Hepatic stellate cell (primary cell): ENCODE results near the gene BMX.

Experiments used
- DNase-seq: peaks from one replicate; pipeline ENCODE4 v3.0.0; 2011; ENCODE audit warnings: low spot score

BMX gene

DNA sequence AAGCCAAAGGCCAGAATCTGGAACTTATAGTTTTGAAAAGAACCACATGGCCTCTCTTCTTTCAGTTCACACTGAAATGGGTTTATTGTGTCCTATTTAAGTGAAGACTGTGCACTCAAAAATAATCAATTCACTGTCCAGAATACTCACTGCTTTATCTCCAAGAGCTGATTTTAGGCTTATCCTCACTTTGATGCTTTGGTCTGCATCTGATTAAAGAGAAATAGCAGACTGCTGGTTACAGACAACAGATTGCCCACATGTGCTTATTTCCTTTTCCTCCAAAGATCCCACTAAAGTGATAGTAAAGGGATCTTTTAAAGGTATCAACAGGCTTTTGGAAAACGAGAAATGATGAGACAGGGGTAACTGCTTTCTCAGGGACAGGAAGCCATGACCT, 69.5 kb downstream of the BMX start:
- no peak for DNase-seq

DNA sequence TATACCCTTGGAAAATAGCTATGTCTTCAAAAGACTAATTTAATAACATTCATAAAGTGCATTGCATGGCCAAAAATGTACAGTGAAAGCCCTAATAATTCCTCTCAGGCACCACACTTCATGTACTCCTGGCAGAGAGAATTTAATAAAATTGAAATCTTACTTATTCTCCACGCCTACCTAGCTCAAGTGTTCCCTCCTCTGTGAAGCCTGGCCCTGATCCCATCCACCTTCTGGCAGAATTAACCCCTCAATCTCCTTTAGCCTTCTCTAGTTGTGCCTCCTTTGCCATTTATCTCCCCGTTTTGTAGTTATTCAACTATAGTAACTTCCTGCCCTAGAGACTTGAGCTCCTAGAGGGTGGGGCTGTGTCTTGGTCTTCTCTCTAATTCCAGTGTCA, 73.4 kb downstream of the BMX start:
- no peak for DNase-seq

DNA sequence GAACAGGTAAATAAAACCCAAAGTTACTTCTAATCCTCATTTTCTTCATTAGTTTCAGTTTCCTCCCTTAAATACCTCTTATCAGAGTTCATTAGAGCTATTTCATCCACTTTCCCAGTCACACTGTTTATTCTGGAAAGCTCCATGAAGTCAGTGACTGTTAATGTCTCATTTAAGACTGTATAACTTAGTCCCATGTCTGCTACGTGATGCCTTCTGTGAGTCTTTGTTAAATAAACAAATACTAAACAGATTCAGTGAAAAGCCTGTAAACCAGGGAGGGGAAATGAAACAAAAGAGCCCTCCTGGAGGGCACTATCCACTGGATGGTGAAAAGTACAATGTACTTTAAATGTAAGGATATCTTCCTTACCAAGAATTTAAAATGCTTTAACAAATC, 75.4 kb downstream of the BMX start:
- DNase-seq, result no peak

DNA sequence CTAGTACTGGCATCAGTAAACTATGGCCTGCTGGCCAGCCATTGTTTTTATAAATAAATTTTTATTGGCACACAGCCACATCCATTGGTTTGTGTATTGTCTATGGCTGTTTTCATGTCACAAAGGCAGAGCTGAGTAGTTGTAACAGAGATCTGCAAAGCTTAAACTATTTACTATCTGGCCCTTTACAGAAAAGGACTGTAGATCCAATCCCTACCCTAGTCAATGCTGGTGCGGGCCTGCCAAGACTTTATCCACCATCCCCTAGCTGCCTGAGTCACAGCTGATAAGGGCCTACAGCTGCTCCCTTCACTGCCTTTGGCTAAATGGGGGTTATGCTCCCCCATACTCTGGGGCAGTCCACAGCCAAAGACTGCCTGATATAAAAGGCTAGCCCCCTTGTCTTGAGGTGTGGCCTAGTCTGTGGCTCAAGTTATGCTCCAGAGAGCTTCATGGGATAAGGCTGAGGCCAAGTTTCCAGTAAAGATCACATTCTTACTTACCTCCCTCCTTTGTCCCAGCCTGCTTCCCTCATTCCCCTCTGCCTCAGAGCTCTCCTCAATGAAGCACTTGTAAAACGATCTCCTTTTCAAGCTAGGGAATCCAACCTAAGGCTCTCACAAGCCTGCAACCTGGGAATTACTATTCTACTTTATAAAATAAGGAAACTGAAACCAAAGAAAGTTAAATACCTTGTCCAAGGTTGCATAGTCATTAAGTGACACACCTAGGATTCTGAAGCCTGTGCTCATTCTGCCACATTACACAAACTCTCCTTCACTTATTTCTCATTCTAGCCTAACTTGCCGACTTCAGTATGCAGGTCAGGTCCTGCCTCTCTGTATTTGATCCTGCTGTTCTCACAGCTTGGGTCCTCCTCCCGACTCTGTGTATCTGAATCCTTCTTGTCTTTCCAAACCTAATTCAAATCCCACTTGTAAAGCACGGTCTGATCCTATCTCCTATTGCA, 79.5 kb downstream of the BMX start:
- no peak for DNase-seq

DNA sequence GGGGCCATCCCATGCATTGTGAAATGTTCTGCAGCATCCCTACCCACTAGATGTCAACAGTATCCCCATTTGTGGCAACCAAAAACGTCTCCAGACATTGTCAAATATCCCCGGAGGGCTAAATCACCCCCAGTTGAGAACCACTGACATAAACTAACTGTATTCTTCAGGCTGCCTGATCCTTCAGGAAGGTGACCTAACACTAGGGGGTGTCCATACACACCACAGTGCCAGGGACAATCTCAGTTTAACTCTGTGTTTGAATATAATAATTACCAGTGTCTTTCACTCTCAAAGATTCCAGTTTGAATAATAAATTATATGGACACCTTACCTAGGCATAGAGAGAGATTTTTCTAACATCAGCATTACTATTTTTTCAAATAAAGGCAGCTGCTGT, 93.8 kb downstream of the BMX start:
- DNase-seq, result peak; percentile 3

DNA sequence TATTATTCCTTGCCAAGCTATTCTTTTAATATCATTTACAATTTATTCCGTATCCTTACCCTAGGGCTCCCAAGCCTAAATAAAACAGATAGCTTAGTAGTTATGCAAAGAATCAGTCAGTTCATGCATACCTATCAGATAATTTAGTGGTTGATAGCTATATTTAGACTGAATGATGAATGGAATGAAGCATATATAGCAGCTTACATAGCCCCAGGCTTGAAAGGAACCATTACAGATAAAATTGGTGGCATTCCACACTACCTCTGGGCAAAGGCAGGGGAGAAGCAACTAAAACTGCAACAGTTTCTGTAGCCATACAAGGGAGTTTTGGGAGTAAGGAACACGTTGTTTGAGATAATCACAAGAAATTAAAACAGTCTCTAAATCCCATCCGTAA, 97.4 kb downstream of the BMX start:
- DNase-seq, result no peak

DNA sequence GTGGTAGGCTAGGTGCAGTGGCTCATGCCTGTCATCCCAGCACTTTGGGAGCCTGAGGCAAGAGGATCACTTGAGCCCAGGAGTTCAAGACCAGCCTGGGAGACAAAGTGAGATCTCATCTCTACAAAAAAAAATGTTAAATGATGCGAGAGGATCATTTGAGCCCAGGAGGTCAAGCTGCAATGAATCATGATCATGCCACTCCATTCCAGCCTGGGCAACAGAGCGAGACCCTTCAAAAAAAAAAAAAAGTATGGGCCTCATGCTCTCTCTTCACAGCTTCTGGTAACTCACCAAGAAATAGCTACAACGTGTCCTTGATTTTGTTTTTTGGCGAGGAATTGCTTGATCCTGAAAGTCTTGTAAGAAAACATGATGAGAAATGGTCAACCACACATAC, 98.9 kb downstream of the BMX start:
- no peak for DNase-seq

DNA sequence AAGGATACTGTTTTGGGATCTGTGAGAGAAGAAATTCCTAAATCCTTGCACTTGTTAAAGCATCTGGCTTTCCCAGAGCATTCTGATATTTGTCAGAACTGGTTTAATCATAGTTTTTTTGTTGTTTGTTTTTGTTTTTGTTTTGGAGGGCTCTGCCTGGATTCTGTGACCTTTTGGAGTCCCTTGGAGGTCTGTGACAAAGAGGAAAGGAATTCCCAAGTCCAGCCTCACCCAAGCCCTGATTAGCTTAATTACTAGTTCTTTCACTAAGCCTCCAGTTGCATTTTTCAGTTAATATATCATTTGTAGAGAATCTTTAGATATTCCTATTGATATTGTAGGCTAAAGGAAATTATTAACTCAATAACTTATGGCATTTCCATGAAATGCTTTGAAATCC, 99.4 kb downstream of the BMX start:
- no peak for DNase-seq

DNA sequence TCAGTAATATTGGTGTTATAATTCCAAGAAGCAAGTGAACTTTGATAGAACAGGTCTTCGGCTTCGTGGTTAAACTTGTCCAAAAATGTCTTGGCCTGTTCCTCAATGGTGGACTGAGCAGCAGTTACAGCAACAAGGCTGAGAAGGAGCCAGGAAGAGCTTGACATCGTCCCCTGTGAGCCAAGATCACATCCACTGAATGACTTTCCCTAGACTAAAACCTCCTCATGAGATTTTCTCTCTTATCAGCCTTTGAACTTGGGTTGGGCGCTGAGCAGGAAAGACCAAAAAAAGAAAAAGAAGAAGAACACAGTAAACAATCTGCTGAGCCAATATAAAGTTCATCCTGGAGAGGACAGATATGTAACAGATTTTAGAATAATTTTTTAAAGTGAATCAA, 100.1 kb downstream of the BMX start, which contains the start of gene ACE2:
Gene ACE2 (minus strand): TSS at position 216 of the 400 bp plus-strand sequence. CDS start 49 bp downstream, at position 167.
- no peak for DNase-seq

DNA sequence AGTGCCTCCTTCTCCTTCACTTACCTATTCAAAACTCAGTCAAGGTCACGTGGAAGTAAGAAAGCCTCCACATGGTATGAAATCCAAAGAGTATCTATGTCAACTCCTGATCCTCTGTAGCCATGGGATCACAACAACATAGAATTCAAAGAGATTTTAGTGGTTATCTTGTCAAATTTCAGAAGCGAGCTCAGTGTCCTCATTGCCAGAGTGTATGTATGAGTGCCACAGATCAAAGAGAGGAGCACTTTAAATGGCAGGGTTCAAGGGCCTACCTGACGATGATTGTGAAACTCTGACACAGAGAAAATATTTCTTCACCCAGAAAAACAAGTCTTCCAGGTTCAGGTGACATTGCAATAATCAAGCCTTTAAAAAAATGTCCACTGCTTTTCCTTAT, 101.3 kb downstream of the BMX start:
- DNase-seq, result no peak

DNA sequence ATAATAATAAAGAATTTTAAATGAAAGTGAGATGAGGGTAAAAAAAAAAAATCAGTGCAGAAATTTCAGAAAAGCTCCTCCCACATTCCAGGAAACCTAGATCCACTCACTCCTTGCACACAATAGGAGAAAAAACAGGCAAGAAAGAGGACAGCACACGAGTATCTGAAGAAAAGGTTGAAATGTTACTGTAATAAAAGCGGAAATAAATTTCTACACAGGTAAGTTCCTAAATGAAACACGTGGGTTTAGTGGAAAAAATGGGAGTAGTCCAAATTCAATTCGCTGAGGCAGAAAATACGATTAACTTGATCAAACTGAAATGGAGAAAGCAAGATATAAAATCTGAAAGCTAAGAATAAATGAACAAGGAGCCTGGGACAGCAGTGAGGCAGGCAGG, 102.2 kb downstream of the BMX start:
- DNase-seq, result no peak

DNA sequence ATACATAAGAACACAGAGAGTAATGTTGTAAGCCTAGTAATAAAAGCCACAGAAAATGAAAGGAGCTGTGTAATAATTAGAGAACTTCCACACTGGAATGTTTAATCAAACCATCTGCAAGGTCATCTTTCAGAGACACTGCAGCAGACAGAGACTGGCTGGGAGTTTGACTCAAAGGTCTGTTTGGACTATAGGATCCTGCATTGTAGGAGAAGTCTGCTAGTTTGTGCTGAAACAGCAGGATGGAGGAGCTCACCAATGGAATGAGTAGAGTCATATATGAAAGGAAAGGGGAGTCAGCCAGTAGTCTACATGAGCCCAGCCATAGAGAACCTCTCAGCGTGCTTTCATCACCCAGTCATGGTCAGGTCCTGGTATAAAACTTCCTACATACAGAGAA, 104.6 kb downstream of the BMX start:
- DNase-seq, result no peak
